SU-DHL-6 (cell line): ENCODE measurements around the gene KCNA4.

Experiments
- CTCF ChIP-seq: fragments of 200-600 bp; sonication (generic); IDR thresholded peaks from one replicate; pipeline ENCODE4 v1.5.1; 2017; ENCODE audit warnings: antibody characterized with exemption, mild to moderate bottlenecking, low read length, moderate library complexity; ENCODE audit not compliant: insufficient read depth, poor library complexity, severe bottlenecking
- EZH2phosphoT487 ChIP-seq: fragments of 200-600 bp; sonication (generic), shearing (Covaris generic); conservative IDR thresholded peaks from 2 replicates; pipeline ENCODE4 v1.6.1; 2018; ENCODE audit warnings: mild to moderate bottlenecking, antibody characterized with exemption, low read length, moderate library complexity, mixed read lengths

DNA sequence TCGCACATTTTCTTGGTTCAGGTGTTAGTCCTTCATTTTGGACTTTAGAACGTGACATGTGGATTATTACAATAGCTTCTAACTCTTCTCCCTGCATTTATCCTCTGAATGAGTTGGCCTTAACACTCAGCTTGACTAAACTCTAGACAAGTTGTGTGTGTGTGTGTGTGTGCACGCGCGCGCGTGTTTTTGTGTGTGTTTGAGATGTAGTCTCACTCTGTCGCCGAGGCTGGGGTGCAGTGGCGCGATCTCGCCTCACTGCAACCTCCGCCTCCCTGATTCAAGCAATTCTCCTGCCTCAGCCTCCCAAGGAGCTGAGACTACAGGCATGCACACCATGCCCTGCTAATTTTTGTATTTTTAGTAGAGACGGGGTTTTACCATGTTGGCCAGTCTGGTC lies 24.3 kb upstream of the KCNA4 start:
- TF ChIP-seq CTCF (no peak), EZH2phosphoT487 (no peak)
